GM21526 (cell line): Measurements from ENCODE around the gene EIF4B.
"Not testable (repeated sequence)": the region's sequence is repeated elsewhere in the genome, so short reads cannot be mapped to it uniquely, and the experiment has no call there.

Experiments
- ATAC-seq: cut with Tn5 transposase; IDR thresholded peaks from one replicate; pipeline ENCODE4 v1.9.1; 2021; ENCODE audit warnings: moderate library complexity; ENCODE audit not compliant: unreplicated experiment, low FRiP score

EIF4B gene

DNA sequence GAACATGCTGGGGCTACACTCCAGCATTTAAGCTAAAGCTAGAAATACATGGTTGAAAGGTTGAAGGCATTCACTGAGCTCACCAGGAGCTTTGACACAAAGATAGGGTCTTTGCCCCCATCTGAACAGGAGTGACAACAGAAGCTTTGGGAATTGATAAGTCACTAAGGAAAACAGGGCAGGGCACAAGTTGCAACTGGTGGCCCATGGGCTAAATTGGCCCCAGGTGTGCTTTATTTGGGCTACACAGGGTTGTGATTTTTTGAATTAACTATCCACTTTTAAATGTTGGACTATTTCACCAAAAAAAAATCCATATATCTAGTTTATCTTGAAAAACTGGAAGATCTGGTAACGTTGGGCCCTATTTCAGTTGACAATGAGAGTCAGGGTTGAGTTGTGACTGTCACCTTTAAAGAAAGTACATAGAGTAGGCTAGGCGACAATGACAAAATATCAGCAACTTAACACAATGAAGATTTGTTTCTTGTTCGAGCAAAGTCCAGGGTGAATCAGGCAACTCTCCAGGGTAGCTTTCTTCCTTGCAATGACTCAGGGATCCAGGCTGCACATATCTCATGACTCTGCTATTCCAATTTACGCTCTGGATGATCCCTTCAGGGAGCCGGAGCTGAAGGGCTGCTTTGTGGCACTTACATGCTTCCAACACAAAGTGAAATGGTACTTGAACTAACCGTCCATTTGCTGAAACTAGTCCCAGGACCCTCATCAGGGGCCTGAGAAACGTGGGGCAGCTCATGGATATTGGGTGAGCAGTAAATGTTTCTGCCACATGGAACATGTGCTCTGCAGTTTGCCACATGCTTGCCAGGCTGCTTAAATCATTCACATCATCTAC lies 13.3 kb upstream of the EIF4B start:
- no peak for ATAC-seq

DNA sequence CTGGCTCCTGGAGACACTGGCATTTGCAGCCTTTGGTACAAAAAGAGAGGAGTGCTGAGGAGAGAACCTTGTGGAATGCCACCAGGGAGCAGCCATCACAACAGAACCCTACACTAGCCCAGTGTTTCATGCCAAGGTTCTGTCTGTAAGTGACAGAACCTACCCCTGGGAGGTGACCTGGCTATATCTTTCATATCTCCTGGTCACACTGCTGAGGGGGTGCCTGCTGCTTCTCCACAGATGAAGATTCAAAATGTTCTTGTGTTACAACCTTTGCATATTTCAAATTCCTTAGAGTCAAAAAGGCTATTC lies 12.7 kb upstream of the EIF4B start:
- ATAC-seq = no peak

DNA sequence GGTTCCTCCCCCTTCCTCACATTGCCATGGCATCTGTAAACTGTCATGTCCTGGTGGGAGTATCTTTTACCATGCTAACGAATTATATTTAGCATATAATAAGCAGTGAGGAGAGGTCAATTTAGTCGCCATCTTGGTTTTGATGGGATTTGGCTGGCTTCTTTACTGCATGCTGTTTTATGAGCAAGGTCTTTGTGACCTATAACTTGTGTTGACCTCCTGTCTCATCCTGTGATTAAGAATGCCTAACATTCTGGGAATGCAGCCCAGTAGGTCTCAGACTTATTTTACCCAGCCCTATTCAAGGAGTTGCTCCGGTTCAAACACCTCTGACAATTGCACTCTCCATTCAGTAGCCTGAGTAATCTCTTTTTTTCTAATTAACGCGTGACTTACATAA lies 2.1 kb upstream of the EIF4B start:
- ATAC-seq = no peak

DNA sequence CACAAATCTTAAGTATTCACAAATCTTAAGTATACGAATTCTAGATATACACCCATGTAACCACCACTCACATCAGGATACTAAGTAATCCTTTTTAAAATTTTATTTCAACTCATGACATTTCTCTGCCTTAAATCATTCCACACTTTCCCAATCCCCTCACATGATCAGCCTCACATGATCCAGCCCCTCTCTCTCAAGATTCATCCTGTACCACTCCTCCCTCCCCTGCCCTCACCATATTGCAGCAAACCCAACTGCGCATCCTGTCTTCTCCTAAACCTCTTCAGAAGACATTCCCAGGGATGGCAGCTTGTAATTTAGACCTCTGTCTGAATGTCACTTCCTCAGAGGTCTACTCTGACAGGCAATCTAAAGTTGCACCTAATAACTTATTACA lies 1.7 kb upstream of the EIF4B start:
- no peak for ATAC-seq

DNA sequence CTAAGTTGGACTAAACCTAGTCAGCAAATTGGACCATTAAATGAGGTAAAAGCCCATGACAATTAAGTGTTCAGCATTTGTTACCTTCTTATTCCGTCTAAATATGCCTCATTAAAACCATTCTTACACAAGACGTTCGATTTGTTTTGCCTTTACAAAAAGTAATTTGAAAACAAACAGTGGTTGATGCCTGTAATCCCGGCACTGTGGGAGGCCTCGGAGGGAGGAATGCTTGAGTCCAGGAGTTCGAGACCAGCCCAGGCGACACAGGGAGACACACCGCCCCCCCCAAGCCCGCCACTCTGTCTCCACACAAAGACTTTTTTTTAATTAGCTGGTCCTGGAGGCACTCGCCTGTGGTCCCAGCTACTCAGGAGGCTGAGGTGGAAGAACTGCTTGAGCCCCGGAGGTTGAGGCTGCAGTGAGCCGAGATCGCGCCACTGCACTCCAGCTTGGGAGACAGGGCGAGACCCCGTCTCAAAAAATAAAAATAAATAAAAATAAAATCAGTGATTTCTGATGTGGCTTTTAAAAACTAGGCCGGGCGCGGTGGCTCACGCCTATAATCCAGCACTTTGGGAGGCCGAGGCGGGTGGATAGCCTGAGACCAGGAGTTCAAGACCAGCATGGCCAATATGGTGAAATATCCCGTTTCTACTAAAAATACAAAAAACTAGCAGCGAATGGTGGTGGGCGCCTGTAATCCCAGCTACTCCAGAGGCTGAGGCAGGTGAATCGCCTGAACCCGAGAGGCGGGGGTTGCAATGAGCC lies 856 bp upstream of the EIF4B start:
- no peak for ATAC-seq

DNA sequence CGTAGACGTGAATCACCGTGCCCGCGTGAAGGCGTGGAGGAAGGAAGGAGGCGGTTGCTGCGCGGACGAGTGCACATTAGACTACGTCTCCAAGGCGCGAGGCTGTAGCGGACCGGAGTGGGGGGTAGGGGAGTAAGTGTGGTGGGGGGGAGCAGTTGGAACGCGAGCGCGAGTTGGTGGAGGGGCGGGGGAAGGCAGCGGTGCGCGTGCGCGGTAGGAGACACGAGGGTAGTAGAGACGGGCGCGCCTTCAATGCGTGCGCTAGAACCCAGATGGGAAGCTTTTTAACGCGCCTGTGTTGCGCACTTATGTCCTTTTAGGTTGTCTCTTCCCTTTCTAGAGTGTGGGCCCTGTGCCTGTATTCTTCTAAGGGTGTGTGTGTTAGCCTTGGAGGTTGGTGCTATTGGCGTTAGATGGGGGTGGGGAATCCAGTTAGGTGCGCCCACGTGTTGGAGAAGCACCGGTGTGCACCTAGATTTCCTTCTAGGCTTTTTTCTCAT lies 604 bp downstream of the EIF4B start:
- no peak for ATAC-seq

DNA sequence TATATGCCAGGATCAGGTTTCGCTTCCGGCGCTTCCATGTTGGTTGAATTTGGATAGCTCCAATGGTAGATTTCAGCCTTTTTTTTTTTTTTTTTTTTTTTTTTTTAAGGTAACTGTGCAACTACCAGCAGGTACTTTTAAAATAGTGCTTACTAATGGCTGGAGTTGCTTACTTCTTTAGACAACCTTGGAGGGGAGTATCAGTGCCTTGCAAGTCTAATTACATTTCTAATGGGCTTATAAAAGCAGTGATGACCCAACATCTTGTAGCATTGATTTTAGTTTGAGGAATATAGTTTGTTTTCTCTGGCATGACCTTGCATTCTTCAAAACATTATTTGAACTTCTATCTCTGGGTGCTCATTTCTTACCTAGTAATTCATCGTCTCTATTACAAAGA lies 1.1 kb downstream of the EIF4B start:
- no peak for ATAC-seq

DNA sequence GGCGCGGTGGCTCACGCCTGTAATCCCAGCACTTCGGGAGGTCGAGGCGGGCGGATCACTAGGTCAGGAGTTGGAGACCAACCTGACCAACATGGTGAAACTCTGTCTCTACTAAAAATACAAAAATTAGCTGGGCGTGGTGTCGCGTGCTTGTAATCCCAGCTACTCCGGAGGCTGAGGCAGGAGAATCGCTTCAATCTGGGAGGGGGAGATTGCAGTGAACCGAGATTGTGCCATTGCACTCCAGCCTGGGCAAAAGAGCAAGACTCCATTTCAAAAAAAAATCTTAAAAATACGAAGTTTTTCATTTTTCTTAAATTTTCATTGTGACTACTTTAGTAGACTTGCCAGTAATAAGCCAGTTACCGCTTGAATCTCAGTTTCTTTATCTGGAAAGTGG lies 2.5 kb downstream of the EIF4B start:
- not testable (repeated sequence) for ATAC-seq

DNA sequence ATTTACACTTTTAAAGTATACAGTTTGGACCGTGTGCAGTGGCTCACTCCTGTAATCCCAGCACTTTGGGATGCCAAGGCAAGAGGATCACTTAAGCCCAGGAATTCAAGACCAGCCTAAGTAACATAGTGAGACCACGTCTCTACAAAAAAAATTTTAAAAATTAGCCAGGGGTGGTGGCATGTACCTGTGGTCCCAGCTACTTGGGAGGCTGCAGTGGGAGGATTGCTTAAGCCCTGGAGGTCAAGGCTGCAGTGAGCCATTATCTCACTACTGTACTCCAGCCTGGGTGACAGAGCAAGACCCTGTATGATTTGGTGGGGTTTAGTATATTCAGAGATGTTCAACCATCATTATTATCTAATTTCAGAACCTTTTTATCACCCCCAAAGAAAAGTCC lies 4.7 kb downstream of the EIF4B start:
- ATAC-seq = no peak

DNA sequence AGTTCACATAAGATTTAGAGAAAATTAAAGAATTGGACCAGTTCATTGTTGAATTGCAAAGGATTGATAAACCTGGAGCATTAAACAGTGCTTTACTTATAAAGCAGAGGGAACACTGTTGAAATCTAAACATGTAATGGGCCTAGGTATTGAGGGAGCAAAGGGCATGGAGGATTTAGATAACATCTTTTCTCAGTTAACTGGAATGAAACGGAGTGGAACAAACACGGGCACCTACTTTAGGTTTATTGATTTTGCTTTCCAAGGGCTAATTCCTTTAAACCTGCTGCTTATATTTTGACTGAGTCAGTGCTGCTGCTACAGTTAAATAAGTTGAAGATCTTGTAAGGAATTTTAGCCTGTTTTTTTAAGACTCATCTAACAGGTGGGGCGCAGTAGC lies 5.6 kb downstream of the EIF4B start:
- no peak for ATAC-seq

DNA sequence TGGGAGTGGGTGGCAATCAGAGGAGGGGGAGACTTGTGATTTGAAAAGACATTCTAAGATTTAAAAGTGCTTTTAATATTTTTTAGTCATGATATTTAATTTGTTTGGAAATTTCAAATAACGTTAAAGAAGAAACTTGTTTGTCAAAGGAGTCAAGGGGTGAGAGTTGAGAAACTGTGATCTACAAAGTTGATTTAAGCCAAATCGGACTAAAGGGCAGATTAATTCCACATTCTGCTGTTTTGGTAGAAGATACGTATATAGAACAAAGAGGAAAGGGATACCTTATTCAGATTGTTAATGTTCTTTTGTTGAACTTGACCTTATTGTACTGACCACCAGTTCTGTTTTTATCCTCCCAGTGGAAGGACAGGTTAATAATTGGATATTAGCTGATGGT lies 6.7 kb downstream of the EIF4B start:
- ATAC-seq = no peak

DNA sequence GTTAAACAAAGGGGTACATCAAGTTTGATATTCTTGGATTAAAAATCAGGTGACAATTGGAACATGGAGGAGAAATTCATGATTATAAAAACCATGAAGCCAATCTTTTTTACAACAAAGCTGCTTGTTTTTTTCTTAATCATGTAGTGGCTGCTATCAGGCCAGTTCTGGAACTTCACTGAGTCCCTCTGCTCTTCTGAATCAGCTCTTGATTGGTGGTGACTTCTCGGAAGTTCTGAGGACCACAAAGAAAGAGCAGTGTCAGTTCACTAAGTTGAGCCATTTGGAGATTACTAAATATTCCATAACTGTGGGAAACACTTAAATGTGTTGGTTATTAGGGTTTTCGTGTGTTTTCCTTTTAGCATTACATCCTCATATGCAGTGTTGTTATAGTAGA lies 8.5 kb downstream of the EIF4B start:
- no peak for ATAC-seq

DNA sequence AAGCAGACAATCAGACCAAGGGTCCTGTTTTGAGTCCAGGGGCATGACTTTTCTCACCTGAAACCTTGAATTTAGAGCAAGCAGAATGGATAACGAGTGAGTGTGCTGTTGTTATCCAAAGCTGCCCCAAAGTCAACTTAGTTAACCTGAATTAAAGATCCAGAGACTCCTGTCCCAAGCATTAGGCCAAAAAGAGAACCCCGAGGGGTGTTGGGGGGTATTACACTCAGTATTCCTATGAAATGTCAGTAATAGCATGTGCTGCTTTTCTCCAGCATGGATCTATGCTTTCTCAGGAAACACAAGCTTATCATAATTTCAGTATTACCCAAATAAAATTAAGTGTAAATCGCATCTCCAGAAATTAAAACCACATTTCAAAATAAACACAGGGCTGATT lies 19.0 kb downstream of the EIF4B start:
- no peak for ATAC-seq

DNA sequence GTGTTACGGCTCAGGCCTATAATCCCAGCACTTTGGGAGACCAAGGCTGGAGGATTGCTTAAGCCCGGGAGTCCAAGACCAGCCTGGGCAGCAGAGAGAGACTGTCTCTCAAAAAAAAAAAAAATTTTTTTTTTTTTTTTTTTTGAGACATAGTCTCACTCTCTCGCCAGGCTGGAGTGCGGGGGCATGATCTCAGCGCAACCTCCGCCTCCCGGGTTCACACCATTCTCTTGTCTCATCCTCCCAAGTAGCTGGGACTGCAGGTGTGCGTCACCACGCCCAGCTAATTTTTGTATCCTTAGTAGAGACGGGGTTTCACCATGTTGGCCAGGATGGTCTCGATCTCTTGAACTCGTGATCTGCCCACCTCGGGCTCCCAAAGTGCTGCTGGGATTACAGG lies 20.8 kb downstream of the EIF4B start:
- ATAC-seq = not testable (repeated sequence)

DNA sequence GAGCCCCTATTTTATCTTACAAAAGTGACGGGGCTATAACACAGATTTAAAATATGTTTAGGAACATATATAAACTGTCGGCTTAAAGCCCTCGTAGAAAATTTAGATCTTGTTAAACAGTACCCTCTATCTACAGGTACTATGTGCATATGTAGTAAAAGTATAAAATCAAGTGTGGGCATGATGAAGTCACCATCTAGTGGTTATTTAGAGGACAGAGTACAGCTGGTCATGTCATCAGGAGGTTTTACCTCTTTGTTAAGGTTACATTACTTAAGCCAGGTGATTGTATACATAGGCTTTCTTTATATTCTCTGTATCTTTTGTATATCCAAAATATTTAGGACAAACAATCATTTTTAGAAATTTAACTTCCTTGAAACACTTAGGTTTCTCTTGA lies 25.4 kb downstream of the EIF4B start:
- ATAC-seq = no peak

DNA sequence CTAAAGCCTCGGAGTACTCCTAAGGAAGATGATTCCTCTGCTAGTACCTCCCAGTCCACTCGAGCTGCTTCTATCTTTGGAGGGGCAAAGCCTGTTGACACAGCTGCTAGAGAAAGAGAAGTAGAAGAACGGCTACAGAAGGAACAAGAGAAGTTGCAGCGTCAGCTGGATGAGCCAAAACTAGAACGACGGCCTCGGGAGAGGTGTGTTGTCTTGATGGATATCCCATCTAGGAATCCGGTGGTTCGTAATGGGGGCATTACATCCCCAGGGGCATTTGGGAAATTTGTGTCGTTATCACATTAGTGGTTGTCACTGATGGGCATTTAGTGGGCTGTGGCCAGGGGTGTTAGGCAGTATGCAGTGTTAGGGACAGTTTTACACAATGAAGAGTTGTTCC lies 27.6 kb downstream of the EIF4B start:
- not testable (repeated sequence) for ATAC-seq

DNA sequence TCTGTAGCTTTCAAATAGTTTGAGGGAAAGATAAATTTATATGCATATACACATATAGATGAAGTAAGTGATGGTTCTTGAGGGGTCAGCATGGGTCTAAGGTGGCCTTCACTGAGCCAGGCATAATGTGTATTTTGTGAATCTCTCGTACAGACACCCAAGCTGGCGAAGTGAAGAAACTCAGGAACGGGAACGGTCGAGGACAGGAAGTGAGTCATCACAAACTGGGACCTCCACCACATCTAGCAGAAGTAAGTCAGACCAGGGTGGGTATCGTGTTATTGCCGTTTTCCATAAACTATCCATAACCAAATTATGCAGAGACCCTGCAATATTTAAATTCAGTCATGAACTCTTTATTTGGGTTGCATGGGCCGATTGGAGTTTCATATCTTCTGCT lies 28.2 kb downstream of the EIF4B start:
- ATAC-seq = no peak

DNA sequence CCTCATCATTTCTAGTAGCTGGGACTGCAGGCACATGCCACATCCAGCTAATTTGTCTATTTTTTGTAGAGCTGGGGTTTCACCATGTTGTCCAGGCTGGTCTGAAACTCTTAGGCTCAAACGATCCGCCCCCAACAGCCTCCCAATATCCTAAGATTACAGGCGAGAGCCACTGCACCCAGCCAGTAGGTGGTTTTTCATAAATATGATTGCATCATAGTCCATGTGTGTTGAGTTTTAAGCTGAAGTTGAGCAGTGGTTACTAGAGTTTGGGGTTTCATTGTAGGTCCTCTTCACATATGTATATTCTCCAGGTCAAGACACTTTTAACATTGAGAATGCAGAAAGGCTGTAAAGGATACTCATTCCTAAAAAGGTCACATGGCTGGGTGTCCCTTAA lies 30.5 kb downstream of the EIF4B start:
- ATAC-seq = no peak

DNA sequence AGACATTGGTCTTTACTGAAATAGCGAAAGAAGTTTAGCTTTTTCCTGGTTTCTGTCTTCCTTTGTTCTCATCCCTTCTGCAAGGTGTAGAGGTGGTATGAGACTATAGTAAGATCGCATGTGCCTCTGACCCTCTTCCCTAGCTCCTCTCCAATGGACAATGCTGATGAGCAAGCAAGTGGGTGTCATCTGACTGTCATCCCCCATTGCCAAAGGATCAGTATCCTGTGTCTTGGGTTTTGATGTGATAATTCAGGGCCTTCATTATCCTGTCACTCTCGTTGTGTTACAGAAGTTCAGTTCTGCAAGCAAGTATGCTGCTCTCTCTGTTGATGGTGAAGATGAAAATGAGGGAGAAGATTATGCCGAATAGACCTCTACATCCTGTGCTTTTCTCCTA lies 33.6 kb downstream of the EIF4B start:
- ATAC-seq = no peak

DNA sequence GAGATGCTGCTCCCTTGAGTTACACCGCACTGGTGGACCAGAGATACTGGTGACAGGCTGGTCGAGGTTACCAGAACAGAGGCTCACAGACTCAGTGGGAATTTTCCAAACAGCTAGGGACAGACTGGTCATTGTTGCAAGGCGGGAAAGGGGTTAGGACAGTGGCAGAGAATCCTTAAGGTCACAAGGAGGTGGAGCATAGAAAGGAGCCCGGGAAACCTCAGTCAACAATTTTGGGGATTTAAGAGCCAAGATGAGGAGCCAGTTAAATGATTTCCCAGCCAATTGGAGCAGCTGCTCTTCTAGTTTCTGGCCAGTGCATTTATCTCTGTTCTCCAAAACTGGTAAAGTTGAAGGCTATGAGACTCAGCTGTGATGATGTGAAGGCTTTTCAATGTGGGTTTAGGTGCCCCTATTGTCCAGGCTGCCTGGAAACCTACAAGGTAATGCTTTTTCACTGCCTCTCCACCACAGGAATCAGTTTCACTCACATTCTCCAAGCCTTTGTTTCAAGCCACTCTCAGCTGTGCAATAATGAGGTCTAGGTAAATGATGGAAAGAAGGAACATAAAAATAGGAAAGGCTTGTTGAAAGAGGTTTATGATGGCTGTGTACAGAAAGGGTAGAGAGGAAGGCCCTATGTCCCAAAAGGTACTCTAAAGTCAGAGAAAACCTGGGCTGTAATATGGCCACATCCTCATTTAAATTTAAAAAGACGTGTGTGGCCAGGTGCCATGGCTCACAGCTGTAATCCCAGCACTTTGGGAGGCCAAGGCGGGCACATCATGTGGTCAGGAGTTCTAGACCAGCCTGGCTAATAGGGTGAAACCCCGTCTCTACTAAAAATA lies 36.6 kb downstream of the EIF4B start:
- ATAC-seq = no peak

DNA sequence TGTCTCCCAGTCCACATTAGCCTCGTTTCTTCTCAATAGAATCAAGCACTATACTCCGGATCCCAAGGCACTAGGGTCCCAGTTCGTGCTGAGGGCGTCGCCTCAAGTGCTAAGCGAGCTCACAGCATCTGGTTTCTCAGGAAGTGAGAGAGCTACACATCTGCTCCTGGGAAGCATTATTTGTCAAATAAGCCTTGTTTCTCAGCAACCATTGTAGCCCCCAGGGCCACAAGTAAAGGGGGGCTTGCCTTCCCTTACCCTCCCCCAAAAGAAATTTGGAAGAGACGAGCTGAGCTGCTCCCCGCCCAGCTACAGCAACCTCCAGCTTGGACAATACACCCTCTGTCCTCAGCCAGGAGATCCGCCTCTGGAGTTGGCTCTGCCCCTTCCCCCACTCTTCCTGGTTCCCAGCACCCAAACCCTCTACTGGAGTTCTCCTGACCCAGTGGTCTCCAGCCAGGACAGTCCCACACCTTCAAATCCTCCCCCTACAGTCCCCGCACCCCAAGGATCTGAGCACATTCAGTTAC lies 37.9 kb downstream of the EIF4B start:
- ATAC-seq = no peak
